Stimulated activated CD8-positive, alpha-beta memory T cell treated with anti-CD3 and anti-CD28 coated beads, Interleukin-7, amount 100 ng/mL, for 4 hours (primary cell): ENCODE results near the gene SMAP1.
"Not testable (repeated sequence)": the region's sequence is repeated elsewhere in the genome, so short reads cannot be mapped to it uniquely, and the experiment has no call there.

Source experiments
- DNase-seq, 2 donors: peaks; one replicate each; pipeline ENCODE4 v3.0.0-alpha.2; 2020; ENCODE audit warnings: low read depth in 2 of 2

The SMAP1 gene

DNA sequence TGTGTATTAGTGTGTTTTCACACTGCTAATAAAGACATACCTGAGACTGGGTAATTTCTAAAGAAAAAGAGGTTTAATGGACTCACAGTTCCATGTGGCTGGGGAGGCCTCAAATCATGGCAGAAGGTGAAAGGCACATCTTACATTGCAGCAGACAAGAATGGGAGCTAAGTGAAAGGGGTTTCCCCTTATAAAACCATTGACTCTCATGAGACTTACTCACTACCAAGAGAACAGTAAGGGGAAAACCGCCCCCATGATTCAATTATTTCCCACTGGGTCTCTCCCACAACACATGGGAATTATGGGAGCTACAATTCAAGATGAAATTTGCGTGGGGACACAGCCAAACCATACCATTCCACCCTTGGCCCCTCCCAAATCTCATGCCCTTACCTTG is 73.1 kb downstream of the SMAP1 start:
- DNase-seq: not testable (repeated sequence)

DNA sequence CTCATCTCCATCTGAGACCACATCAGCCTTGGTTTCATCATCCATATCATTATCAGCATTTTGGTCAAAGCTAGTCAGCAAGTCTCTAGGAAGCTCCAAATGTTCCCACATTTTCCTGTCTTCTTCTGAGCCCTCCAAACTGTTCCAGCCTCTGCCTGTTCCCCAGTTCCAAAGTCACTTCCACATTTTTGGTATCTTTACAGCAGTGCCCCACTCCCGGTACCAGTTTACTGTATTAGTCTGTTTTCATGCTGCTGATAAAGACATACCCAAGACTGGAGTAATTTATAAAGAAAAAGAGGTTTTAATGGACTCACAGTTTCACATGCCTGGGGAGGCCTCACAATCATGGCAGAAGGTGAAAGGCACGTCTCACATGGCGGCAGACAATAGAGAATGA is 74.8 kb downstream of the SMAP1 start:
- DNase-seq: not testable (repeated sequence)

DNA sequence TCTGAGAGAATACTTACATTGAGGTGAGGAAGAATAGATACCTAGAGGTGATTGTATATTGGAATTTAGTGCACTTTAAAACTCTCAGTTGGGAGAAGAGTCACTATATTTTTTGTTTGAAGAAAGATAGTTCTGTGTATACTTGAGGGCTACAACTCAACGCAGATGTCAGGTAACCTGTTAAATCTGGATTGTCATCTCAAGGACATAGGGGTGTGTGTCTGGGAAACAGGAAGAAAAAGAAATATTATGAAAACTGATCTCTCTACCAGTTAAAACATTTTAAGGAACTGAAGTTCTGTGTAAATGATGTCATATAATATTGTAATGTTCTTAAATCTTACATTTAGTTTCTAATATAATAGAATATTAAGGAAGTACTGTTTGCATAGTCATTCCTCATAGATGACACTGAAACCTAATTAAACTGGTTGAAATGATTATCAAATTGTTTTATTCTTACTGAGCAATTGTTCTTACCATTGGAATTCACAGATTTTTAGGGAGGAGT is 86.2 kb downstream of the SMAP1 start:
- DNase-seq: no peak

DNA sequence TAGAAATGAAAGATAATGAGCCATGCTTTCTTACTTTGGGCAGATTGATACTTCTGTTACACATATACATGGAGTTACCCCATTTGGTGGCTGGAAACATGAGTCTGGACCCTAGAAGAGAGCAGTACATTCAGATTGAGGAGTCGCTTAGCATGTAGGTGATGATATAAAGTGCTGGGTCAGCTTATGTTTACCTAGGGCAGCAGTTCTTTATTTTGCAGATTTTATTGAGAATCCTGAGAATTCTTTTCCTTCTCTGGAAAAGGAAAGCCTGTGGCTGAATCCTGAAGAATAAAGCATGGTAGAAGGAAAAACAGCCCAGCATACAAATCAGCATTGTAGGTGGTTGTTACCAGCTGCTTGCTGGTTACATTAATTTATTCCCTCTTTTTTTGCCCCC is 91.2 kb downstream of the SMAP1 start:
- DNase-seq: no peak

DNA sequence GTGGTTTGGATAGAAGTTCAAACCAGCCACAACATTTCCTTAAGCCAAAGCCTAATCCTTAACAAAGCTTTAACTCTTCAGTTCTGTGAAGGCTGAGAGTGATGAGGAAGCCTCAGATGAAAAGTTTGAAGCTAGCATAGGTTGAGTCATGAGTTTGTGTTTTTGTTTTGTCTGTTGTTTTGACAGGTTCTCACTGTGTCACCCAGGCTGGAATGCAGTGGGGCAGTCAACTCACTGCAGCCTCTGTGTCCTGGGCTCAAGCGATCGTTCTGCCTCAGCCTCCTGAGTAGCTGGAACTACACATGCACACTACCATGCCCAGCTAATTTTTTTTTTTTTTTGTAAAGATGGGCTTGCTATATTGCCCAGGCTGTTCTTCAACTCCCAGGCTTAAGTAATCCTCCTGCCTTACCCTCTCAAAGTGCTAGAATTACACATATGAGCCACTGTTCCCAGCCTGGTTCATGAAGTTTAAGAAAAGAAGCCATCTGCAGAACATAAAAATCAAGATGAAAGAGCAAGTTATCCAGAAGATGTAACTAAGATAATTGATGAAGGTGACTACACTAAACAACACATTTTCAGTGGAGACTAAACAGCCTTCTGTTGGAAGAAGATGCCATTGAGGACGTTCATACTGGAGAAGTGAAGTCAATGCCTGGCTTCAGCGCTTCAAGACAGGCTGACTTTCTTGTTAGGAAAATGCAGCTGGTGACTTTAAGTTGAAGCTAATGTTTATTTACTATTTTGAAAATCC is 96.2 kb downstream of the SMAP1 start:
- no peak for DNase-seq

DNA sequence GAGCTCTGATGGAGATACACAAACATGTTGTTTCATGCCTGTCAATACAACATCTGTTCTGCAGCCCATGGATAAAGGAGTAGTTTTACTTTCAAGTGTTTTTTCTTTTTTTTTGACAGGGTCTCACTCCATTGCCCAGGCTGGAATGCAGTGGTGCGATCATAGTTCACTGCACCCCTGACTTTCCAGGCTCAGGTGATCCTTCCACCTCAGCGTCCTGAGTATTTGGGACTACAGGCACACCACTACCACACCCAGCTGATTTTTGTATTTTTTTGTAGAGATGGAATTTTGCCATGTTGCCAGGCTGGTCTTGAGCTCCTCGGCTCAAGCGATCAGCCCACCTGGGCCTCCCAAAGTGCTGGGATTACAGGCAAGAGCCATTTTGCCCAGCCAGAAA is 97.0 kb downstream of the SMAP1 start:
- DNase-seq: no peak

DNA sequence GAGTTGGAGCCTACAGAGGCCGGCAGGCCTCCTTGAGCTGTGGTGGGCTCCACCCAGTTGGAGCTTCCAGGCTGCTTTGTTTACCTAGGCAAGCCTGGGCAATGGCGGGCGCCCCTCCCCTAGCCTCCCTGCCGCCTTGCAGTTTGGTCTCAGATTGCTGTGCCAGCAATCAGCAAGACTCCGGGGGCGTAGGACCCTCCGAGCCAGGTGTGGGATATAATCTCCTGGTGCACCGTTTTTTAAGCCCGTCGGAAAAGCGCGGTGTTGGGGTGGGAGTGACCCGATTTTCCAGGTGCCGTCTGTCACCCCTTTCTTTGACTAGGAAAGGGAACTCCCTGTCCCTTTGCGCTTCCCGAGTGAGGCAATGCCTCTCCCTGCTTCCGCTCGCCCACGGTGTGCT is 103.7 kb downstream of the SMAP1 start:
- DNase-seq: not testable (repeated sequence)

DNA sequence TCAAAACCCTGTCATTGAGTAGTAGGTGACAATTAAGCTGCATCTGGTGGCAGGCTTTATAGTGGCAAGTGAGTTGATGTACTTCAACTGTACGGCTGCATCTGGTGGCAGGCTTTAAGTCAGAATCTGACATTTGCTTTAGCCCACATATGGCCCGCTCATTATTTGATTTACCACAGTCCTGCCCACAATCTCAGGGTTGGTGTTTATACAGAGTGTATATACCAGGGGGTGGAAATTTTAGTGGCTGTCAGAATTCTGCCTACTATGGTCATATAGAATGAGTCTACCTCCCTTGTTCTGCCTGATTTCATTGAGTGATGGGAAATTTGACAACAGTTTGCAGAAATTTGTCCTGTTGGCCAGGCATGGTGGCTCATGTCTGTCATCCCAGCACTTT is 112.3 kb downstream of the SMAP1 start:
- DNase-seq: no peak

DNA sequence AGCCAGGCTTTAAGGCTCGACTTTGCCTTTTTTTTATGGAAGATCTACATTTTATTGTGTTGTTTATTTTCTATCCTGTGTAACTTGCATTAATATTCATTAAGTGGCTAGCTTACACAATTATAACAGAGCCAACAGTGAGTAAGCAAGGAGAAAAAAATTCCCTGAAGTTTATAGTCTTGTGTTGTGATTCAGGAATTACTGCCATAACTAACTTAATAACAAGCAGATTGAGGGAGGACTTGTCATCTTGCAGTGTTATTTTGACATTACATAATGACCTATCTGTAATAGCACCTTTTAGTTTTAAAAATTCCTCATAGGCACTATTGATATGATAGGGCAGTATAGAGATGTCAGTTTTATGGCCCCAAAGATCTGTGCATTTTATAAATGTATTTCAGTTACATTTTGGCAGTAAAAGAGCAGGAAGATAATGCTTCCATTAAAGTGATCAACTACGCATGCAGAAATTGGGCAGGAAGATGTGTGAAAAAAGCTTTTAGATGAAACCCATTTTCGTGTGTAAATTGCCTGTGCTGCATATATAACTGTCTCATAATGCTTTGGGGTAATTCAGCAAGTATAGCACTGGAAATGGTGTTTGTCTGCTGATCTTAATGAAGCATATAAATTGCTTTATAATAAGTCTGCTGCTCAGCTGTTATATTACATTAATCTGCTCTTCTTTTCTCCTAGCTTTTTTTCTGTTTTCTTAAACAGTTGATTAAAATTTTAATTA is 123.0 kb downstream of the SMAP1 start:
- DNase-seq: no peak

DNA sequence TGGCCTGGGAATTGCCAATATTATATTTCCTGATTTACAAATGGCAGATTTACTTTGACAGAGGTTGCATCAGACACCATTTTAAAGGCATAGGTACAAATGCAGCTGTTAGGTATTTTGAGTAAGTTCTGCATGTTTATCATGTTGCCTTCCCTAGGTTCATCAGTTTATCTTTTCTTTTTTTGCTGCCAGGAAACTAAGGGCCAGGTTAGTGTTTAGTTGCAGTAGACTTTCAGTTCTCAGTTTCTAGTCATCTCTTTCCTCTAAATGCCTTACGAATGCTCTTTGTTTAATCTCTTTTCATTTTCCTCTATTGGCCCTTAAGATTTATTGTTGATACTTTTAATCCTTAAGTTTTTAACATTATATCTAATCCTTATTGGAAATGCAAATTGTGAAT is 129.9 kb downstream of the SMAP1 start:
- DNase-seq: no peak

DNA sequence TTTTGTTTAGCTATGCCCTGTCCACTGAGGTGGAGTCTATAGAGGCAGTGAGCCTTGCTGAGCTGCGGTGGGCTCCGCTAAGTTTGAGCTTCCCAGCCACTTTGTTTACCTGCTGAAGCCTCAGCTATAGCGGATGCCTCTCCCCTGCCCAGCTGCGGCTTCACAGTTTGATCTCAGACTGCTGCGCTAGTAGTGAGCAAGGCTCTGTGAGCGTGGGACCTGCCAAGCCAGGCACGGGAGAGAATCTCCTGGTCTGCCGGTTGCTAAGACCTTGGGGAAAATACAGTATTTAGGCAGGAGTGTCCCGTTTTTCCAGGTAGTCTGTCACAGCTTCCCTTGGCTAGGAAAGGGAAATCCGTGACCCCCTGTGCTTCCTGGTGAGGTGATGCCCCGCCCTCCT is 138.4 kb downstream of the SMAP1 start:
- no peak for DNase-seq

DNA sequence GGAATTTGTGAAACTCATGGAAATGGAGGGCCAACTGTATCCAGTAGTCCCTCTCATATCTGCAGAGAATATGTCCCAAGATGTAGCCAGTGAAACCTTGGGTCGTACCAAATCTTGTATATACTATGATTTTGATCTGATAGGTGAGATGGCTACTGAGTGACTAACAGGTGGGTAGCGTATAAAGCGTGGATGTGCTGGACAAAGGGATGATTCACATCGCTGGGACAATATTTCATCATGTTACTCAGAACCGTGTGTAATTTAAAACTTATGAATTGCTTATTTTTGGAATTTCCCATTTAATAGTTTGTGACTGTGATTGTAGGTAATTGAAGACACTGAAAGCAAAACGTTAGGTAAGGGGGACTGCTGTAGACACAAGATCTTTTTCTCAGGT is 144.1 kb downstream of the SMAP1 start:
- no peak for DNase-seq

DNA sequence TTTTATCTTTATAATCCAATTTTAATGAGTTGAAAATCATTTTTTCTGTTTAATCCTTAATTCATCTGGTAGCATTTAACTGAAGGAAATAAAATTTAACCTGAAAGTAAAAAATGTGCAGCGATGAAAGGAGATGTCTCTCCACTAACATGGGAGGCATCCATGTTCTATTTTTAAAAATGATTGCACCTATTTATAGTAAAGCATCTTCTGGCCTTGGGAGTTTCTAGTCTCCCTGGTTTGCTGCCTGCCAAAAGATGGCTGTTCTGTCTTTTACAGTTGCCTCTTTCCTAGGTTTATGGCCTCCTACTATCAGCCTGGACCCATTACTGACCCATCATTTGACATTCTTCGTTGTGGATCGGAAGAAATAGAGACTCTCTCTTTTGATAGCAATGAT is 146.2 kb downstream of the SMAP1 start:
- no peak for DNase-seq

DNA sequence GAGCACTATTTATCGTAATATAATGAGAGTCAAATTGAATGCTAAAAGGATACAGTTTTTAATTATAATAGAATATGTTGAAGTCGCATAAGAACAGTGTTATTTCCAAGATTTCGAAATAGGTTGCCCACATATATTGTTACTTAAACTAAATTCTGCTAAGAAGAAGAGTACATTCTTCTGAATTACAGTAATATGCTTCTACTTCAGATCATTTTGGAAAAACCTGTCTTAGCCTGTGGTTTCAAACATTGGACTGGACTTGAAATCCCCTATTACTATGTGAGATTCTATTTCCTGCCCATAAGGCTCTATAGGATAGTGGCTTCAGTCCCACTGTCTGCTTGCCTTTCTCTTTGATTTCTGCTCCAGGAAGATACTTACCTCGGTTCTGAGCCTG is 152.0 kb downstream of the SMAP1 start:
- no peak for DNase-seq

DNA sequence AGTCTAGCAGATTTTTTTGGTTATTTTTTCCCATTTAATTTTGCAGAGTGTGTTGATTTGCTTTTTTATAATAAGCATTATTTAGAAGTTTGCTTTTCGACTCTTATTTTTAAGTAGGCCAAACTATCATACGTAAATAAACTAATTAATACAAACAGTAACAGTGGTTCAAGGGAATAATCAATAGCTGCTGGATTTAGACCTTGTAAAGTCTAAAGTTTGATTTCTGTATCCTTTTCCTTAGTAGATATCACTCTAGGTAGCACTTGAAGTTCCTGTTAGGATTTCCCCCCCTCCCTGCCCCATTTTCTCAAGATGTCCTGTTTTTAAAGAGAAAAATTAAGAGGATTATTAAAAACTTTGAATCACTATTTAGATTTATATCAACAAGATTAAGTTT is 153.1 kb downstream of the SMAP1 start:
- no peak for DNase-seq

DNA sequence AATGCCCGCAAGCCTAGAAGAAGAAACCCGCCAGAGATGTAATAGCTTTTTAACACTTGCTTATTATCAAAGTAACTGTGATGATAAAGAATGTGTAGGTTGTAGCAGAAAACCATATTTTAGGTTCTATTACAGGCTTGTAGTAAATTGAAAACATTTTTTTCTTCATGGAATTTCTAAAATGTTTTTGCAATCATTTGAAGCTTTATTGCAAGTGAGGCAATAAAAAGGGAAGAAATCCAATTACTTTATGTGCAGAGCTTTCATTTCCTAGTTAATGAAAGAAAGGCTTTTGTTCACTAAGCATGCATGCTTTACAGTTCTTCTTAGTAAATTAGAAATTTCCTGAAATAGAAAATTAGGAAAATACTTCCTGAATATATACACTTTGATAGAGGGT is 154.1 kb downstream of the SMAP1 start:
- DNase-seq: no peak

DNA sequence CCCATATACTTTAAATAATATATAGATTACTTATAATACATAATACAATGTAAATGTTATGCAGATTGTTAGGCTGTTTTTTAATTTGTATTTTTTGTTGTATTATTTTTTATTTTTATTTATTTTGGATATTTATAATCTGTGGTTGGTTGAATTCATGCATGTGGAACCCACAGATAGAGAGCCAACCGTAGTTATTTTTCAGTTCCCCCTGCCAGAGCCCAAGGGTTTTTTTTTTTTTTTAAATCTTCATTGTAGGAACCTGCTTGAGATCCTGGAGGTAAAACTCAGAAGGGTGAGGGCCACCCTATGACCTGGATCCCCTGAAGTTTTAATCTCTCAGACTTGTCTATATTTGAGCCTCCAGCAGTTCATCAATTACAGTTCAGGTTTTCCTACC is 156.0 kb downstream of the SMAP1 start:
- no peak for DNase-seq

DNA sequence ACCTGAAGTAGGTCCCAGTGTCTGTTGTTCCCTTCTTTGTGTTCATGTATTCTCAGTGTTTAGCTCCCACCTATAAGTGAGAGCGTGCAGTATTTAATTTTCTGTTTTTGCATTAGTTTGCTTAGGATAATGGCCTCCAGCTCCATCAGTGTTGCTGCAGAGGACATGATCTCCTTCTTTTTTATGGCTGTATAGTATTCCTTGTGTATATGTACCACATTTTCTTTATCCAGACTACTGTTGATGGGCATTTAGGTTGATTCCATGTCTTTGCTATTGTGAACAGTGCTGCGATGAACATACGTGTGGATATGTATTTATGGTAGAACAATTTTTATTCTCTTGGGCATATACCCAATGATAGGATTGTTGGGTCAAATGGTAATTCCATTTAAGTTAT is 163.7 kb downstream of the SMAP1 start:
- DNase-seq: no peak

DNA sequence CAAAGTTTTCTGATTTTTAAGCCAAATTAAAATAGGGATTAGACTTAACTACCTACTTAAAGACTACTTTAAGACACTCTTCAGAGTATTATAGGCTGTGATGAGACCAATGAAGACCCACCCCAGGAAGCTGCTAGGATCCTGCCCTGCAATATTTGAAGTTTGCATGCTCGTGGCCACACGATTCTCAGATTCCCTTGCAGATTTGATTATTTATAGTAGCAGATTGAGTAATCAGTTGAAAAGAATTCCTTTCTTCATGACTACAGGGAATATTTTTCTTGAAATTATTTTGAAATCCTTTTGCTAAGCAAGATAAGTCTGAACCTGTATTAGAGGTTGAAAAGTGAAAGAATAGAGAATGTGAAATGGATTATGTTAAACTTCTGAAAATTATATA is 166.8 kb downstream of the SMAP1 start:
- DNase-seq: no peak

DNA sequence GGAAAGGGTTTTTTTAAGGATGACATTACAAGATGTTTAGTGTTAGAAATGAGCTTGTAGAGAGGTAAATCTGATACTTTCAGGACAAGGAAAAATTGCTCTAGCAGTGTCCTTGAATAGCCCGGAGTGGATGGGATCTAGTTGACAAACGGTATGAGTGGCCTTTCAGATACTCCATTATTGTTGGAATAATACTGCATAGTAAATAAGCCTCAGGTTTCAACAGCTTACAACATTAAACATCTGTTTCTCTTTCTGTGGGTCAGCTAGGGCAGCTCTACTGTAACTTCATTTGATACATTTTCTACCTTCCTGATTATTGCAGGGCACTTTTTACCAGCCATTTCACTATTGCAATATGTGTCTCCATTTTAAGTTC is 171.2 kb downstream of the SMAP1 start:
- no peak for DNase-seq

DNA sequence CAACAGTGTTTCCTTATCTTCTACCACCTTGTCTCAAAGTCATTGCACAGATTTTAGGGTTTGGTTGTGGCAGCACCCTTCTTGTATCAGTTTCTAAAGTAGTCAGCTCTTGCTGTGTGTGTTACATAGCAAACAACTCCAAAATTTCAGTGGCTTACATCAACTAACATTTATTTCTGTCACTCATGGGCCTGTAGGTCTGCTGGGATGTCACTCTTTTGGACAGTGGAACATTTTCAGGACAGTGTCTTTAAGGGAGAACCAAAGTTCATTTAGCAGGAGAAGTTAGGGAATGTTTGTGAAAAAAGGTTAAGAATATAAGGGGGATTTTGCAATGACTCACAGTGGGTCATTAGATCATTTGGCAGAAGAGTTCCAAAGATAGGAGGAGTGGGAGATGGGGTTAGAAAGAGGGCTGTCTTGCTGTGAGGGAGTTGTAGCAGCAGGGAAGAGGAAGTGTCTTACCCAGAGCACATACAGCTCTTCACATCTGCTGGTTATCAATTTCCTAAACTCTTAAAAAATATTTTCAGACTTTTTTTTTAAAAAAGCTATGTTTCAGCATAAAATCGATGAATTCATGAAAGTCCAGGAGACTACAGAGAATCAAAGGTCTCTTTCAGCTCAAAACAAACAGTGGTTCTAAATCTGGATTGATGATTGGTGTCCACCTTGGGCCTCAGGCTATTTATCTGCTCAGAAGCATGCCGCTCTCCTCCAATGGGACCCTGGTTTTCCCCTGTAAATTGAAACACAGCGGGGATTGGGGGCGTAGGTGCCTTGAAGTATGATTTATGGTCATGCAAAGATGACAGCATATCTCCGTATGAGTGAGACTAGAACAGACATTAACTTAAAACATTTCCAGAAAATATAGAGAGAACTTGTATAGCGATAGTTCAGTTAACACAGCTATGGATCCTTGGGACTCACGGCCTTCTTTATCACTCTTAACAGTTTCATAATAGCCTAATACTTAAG is 171.9 kb downstream of the SMAP1 start:
- no peak for DNase-seq

DNA sequence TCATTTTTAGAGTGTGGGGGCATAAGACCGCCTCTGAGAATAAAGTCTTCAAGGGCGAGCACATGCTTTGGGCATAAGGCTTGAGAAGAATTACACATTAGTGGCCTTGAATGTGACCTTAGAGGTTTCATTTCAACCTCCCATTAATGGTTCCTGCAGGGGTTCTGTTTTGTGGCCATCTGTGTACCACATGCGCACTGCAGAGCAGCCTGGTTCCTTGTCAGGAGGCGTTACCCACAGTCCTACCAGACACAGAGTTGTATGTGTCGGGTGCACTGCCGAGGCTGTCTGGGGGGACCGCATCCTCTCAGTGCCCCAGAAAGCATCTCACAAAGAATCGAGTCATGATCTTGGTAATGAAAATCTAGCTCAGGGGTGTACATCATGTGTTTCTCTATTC is 173.4 kb downstream of the SMAP1 start:
- no peak for DNase-seq
